ENCODE measurements around the gene FMR1NB.

DNA sequence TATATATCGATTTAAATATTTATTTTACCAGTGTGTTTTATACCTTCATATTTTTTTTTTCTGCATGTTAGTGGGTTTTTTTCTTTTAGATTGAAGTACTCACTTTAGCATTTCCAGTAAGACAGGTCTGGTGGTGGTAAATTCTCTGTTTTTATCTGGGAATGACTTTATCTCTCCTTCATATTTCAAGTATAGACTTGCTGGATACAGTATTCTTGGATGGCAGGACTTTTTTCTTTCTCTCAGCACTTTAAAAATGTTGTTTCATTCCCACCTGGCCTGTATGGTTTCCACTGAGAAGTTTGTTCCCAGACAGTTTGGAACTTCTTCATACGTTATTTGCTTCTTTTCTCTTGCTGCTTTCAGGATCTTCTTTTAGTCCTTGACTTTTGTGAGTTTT is 86.1 kb downstream of the FMR1NB start:
- TF ChIP-seq POLR2A (IDR thresholded peaks at IDR 0.05), result no peak
- TF ChIP-seq, protein P1, sequence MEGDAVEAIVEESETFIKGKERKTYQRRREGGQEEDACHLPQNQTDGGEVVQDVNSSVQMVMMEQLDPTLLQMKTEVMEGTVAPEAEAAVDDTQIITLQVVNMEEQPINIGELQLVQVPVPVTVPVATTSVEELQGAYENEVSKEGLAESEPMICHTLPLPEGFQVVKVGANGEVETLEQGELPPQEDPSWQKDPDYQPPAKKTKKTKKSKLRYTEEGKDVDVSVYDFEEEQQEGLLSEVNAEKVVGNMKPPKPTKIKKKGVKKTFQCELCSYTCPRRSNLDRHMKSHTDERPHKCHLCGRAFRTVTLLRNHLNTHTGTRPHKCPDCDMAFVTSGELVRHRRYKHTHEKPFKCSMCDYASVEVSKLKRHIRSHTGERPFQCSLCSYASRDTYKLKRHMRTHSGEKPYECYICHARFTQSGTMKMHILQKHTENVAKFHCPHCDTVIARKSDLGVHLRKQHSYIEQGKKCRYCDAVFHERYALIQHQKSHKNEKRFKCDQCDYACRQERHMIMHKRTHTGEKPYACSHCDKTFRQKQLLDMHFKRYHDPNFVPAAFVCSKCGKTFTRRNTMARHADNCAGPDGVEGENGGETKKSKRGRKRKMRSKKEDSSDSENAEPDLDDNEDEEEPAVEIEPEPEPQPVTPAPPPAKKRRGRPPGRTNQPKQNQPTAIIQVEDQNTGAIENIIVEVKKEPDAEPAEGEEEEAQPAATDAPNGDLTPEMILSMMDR (IDR thresholded peaks at IDR 0.05), result no peak
- TF ChIP-seq POLR2AphosphoS5 (IDR thresholded peaks at IDR 0.05), result no peak
- no peak for TF ChIP-seq EP300 (IDR thresholded peaks at IDR 0.05)
